GM19099 (cell line): Measurements from ENCODE around the gene FMO5.
A peak's percentile ranks its signal among the peaks of the same experiment; 100 is the strongest.

Source experiments
- POLR2A ChIP-seq: IDR thresholded peaks from 3 replicates; pipeline ENCODE4 v1.6.1; 2011; ENCODE audit warnings: low read depth; ENCODE audit not compliant: insufficient read length; ENCODE audit errors: extremely low read depth

Gene FMO5

DNA sequence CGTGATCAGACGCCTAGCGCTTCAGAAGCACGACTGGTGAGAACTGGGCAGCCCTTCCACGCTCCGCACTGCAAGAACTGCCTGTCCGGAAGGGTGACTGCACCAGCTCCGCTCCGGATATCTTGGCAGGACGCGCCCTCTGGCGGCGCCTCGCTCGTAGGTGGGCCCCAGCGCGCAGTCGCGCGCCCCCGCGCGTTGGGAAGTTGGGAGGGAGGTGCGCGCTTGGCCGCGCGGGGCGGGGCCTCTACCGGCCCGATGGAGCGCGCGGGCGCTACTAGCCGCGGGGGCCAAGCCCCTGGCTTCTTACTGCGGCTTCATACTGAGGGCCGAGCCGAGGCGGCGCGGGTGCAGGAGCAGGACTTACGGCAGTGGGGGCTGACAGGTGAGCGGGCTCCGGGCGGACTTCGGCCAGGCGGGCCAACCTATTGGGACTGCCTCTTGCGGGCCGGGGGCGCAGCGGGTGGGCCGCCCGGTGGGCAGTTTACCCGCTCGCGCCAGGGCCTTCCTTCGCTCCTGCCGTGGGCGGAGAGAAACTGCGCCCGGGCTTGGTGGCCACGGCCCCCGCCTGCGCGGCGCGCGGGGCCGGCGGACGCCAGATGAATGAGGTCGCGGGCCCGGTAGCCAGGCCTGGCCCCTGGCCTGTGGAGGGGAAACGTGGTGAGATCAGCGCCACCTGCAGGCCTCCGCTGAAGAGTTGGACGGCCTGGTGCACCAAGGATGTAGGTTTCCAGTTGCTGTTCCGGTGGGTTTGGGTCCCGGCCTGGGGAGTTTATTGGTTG lies 17.5 kb upstream of the FMO5 start, which contains the start of gene CHD1L:
TSS of gene CHD1L (plus strand) at position 236 of the 779 bp plus-strand sequence. CDS start at position 256, 20 bp downstream.
- TF ChIP-seq POLR2A = peak; percentile 89

- TF ChIP-seq POLR2A = no peak
Observed at GRCh38 chr1:147241934-147242448, 16.9 kb upstream of the FMO5 start.

DNA sequence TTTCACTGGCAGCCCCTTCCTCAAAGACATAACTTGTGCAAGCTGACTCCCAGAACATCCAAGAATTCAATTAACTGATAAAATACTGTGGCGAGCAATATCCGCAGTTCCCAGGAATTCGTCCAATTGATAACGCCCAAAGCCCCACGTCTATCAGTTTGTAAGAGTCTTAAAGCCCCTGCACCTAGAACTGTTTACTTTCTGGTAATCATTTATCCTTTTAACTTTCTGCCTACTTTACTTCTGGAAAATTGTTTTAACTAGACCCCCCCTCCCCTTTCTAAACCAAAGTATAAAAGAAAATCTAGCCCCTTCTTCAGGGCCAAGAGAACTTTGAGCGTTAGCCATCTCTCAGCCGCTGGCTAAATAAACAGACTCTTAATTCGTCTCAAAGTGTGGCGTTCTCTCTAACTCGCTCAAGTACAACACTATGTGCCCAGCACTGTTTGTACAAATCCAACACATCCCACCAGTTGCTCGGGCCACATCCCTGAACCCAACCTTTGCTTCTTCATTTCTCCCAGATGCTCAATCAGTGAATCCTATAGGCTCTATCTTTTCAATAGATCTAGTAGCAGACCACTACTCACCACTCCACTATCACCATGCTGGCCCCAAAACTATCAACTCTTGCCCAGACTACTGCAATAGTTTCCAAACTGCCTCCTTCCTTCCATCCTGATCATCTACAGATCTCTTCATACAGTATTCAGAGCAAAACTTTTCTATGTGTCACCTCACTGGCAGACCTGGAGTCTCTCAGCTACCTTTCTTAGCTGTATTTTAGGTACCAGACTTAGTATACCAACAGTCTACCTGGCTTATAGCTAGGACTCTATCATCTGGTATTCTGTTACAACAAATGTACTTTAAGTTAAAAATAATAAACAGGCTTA lies 14.0 kb upstream of the FMO5 start:
- no peak for TF ChIP-seq POLR2A

DNA sequence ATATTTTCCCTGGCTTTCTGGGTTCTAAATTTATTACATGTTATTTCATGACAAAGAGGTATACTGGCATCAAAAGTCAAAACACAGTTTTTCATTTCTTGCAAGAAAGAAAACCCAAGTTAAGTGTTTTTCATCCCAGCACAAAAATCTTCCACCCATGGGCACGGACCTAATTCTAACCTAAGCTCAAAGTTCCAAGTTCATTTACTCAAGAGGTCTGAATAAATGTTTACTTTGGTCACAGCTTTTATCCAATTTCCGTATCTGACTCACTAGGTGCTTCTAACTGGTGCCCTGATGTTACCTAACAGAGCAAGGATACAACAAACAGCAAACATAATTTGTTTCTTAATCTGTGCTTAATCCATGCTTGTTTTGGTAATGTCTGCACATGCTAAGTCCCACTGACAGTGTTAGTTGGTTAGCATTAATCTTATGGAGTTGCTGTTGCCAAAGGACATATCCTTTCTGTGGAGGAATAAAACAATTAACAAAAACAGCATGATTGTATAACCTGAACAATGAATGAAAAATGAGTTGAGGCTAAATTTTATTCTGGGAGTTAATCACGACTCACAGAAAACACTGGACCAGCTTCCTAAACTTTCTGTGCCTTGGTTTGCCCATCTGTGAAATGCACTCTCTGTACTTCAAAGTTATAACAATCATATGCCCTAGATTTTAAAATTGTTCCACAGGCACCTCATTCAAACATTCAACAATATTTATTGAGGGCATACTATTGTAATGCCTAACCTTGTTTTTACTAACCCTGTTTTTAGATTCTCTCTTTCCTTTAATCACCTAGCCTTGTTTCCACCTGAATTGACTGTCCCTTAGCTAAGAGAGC lies 13.1 kb upstream of the FMO5 start:
- no peak for TF ChIP-seq POLR2A

GRCh38 chr1:147236959-147237791 lies 12.0 kb upstream of the FMO5 start:
- no peak for TF ChIP-seq POLR2A

DNA sequence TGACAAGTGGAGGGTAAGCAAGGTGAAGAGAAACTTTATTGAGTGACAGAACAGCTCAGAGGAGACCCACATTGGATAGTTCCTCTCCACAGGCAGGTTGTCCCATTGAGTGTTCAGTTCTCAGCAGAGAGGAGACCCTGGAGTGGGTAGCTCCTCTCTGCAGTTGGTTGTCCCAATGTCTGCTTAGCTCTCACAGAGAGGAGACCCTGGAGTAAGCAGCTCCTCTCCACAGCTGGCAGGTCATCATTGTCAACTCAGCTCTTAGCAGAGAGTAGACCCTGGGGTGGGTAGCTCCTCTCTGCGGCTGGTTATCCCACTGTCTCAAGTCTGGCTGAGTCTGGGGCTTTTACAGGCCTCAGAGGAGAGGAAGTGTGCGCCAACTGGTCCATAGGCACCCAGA lies 11.3 kb upstream of the FMO5 start:
- no peak for TF ChIP-seq POLR2A

- TF ChIP-seq POLR2A = no peak
Observed at GRCh38 chr1:147235822-147236221, 10.7 kb upstream of the FMO5 start.

DNA sequence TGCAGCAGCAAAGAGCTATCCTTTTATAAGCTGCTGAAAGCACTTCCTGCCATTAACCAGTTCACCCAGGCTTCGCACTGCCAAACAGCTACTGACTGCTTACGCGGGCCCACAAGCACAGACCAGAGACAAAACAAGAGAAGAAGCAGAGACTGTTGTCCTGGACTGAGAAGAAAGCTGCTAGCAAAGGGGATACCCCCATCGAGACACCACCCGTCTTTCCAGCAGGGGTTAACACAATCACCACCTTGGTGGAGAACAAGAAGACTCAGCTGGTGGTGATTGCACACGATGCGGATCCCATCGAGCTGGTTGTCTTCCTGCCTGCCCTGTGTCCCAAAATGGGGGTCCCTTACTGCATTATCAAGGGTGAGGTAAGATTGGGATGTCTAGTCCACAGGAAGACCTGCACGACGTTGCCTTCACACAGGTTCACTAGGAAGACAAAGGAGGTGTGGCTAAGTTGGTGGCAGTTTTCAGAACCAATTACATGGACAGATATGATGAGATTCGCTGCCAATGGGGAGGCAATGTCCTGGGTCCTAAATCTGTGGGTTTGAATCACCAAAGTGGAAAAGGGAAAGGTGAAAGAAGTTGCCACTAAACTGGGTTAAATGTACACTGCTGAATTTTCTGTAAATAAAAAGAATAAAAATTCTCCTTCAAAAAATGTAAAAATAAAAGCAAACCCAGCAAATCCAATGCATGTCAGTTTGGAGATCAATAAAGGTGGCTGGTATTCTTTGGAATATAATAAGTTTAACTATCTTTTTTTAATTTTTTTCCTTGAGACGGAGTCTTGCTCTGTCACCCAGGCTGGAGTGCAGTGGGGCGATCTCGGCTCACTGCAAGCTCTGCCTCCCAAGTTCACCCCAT lies 1.2 kb downstream of the FMO5 start:
- no peak for TF ChIP-seq POLR2A

GRCh38 chr1:147218606-147219005 lies 6.5 kb downstream of the FMO5 start:
- no peak for TF ChIP-seq POLR2A

DNA sequence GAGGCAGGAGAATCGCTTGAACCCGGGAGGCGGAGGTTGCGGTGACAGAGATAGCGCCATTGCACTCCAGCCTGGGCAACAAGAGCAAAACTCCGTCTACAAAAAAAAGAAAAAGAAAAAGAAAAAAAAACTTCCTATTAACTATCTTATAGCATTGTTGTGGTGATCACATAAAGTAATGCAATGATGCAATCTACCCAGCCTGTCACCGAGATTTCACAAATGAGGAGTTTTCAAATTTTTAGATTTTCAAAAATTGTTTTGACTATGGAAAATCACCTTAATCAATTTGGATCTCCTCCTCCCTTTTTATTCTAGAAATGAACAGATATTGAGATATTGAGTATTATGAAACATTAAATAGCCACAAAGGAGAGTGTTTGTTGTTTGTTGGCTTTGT lies 8.0 kb downstream of the FMO5 start:
- TF ChIP-seq POLR2A = no peak

DNA sequence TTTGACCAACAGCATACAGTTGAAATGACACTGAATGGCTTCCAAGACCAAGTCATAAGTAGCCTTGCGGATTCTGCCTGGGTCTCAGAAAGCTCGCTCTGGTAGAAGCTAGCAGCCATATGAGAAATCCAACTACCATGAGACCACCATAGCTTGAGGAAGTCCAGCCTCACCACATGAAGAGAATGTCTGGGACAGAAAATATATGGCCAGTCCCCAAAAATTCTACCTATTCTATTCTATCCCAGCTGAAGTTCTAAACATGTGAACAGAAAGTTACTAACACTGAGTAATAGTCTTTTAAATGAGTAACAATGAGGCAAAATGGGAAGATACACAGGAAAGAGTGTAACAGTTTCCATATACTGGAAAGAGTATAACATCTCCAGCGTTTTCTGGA lies 9.0 kb downstream of the FMO5 start:
- no peak for TF ChIP-seq POLR2A

GRCh38 chr1:147215540-147215916 lies 9.6 kb downstream of the FMO5 start:
- TF ChIP-seq POLR2A = no peak
